Measurements from ENCODE around the gene UNK.
"Not testable (repeated sequence)": the region's sequence is repeated elsewhere in the genome, so short reads cannot be mapped to it uniquely, and the experiment has no call there.

The UNK gene

DNA sequence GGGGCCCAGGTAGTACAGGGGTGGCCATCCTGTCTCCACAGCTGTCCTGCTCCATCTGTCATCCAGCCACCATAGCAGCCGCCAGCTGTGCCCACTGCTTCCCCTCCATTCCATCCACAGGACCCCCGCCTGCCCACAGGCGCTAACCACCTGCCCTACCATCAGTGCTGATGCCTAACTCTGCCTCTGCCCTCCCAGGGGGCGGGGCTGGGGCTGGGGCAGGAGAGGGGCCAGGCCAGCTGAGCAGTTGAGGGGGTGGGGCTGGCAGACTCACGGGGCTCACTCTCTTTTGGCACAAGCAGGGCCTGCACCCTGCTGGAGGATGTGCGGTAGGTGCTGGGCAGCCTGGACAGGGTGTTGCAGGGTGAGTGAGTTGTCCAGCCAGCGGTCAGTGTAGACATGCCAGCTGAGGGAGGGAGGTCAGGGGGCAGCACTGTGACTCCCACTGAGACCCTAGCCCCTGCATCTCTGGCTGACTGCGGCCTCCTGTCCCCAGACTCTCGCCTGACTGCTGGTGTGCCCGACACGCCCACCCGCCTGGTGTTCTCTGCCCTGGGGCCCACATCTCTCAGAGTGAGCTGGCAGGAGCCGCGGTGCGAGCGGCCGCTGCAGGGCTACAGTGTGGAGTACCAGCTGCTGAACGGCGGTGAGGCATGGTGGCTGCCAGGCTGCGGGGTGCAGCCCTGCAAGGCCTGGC, 29.3 kb upstream of the UNK start:
- peak; percentile 46 for DNase-seq

DNA sequence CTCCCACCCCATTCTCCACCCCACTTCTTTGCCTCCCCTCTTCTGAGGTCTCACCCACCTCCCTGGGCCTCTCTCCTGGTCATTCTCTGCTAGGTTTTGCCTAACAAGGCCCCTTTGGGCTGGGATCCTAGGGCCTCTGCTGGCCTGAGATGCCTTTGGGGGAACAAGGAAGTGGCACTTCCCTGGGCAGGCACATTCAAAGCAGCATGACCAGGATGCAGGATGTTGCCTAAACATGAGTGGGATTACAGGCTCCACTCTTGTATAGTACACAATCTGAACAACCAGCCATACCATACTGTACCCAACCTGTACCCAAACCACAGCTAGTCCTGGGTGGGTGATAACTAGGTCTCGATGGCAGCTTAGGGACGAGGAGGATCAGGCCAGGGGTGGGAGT, 28.6 kb upstream of the UNK start:
- no peak for DNase-seq

DNA sequence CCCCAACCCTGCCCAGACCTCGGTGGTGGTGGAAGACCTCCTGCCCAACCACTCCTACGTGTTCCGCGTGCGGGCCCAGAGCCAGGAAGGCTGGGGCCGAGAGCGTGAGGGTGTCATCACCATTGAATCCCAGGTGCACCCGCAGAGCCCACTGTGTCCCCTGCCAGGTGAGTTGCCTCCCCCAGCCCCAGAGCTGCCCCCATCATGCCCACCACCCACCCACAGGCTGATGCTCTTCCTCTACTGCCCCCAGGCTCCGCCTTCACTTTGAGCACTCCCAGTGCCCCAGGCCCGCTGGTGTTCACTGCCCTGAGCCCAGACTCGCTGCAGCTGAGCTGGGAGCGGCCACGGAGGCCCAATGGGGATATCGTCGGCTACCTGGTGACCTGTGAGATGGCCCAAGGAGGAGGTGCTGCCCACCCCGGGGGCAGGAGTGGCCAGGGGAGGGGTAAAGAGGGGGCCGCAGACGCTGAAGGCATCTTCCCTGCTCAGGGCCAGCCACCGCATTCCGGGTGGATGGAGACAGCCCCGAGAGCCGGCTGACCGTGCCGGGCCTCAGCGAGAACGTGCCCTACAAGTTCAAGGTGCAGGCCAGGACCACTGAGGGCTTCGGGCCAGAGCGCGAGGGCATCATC, 28.0 kb upstream of the UNK start:
- no peak for DNase-seq

DNA sequence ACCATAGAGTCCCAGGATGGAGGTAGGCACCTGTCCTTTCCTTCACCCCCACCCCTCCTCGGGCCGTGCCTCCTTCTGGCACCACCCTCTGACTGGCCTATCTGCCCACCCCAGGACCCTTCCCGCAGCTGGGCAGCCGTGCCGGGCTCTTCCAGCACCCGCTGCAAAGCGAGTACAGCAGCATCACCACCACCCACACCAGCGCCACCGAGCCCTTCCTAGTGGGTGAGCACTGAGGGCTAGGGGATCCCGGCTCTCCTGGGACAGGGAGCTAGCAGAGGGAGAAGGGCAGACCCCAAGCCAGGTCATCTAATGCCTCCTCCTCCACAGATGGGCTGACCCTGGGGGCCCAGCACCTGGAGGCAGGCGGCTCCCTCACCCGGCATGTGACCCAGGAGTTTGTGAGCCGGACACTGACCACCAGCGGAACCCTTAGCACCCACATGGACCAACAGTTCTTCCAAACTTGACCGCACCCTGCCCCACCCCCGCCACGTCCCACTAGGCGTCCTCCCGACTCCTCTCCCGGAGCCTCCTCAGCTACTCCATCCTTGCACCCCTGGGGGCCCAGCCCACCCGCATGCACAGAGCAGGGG, 27.4 kb upstream of the UNK start:
- DNase-seq = no peak

DNA sequence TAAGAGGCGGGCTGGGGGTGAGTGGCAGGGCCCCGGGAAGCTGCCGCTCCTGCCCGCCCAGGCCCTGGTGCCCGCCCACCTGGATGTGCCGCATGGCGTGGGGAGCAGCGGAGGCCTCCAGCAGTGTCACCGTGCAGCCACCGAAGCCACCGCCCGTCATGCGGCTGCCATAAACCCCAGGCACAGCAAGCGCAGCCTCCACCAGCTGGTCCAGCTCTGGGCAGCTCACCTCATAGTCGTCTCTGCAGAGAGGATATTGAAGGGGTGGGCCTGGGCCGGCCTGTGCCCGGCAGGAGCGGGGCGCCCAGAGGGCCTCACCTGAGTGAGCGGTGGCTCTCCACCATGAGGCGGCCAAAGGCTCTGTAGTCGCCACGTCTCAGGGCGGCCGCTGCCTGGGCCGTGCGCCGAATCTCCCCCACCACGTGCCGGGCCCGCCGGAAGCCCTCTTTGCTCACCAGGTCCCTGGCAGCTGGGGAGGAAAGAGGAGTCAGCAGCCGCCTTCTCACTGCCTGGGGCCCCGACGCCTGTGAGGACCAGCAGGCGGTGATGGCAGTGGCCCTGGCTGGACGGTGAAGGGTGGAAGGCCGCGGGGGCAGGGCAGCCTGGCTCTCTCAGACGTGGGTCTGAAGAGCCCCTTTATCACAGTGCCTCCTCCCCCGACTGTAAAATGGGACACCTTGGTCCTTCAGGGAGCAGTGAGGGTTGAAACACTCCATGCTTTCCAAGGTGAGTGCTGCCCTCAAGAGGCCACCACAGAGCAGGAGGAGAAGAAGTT, 26.3 kb upstream of the UNK start:
- DNase-seq = no peak

DNA sequence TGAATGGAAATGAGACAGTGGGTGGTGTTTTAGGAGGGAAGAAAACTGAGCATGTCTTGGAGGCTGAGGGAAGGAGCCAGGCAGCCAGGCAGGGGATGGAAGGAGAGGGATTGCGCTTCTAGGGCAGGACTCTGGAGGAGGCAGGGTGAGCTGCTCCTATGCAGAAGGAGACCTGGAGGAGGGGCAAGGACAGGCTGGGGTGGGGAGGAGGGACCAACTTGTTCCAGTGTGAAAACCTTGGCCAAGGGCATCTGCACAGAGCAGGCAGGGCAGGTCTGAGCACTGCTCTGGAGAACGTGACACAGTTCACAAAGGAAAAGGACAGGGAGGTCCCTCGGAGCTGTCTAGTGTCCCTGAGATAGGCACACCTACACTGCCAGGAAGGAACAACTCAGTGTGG, 25.1 kb upstream of the UNK start:
- no peak for DNase-seq

DNA sequence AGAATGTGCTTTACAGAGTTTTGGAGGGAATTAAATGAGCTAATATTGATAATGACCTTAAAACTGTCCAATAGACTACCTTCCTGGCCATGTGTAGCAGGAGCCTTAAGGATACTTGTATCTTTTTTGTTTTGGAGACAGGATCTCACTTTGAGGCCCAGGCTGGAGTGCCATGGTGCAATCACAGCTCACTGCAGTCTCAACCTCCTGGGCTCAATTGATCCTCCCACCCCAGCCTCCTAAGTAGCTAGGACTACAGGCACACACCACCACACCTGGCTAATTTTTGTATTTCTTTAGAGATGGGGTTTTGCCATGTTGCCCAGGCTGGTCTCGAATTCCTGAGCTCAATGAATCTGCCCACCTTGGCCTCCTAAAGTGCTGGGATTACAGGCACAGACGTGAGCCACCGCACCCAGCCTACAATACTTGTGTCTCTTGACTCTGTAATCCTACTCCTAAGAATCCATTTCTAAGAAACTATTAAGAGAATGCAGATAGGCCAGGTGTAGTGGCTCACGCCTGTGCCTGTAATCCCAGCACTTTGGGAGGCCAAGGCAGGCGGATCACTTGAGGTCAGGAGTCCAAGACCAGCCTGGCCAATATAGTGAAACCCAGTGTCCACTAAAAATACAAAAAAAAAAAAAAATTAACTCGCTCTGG, 24.5 kb upstream of the UNK start:
- not testable (repeated sequence) for DNase-seq

DNA sequence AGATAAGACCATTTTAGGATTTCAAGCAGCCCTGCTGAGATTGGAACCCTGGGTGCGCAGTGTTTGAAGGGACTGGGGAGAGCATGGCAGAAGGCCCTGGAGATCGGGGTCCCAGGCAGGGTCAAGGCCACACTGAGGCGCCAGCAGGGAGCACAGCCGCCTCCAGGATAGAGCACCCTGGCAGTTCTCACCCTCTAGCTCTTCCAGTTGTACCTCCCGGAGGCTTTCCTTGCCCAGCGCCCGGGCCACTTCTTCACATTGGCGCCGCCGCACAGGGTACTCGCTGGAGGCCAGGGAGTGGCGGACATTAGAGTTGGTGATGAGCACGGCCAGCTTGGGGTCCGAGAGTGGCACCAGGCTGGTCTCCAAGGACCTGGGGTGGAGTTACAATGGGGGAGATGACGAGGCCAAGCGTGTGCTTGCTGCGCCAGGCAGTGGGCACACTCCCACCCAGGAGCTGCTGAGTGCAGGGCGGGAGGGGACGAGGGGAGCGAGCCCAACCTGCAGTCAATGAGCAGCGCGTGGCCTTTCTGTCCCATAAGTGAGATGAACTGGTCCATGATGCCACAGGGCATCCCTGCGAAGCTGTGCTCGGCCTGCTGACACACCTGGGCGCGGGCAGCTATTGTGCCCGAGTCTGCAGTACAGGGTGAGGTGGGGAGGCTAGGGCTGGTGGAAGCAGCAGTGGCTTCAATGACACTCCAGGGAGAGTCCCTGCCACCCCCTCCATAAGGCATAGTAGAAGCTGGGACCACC, 21.9 kb upstream of the UNK start:
- no peak for DNase-seq

DNA sequence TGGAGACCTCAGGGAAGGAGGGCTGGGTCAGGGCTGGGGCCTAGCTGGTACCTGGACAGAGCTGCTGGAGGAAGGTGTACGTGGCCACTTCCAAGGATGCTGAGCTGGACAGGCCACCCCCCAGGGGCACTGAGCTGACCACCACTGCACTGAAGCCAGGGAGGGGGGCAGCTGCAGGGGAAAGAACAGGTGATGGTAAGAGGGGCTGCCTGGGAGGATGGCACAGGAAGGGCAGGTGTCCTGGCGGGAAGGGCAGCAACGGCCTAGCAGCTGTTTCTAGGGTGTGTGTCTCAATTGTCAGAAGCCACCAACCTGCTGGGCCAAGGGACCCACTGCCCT, 21.4 kb upstream of the UNK start:
- DNase-seq = no peak

DNA sequence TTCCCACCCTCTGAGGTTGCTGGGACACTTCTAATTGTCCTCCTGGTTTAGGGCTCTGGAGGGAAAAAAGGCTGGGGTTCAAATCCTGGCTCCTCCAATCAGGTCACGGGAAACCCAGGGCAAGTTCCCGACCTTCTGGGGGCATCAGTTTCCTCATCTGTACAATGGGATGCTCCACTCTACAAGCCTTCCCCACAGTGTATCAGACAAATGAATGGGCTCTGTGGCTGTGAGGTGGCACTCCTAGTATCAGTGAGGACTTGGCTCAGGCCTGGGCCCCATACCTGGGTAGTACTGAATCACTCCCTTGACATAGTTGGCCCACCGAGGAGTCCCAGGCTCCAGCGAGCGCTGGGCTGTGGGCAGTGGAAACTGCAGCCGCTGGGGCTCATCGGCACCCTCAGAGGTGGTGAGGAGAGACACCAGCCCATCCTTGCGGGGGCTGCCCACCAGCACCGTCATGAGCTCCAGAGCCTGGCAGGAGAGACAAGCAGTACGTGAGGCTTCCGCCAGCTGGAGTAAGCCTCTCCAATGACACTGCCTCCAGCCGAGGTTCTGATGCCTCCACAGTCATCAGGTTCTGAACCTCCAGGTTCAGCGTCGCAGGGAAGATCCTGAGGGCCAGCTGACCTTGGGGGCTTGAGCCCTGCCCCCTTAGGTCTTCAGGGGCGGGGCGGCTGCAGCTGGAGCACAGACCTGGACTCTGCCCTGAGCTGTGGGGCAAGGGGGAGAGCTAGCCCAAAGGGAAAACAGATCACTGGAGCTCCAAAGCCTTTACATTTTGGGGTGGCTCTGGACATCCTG, 20.8 kb upstream of the UNK start:
- no peak for DNase-seq

DNA sequence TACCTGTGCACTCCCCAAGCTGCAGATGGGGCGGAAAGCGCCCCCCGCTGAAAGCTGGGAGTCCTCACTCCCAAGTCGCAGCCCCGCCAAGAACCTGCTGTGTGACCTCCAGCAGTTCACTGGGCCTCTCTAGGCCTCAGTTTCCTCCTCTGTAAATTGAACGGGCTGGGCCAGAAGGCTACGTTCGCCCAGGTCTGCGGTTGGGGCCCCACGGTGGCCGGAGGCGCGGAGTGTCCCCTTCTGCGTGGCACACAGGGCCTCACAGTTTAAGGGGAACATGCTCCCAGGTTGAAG, 20.2 kb upstream of the UNK start:
- DNase-seq = no peak

DNA sequence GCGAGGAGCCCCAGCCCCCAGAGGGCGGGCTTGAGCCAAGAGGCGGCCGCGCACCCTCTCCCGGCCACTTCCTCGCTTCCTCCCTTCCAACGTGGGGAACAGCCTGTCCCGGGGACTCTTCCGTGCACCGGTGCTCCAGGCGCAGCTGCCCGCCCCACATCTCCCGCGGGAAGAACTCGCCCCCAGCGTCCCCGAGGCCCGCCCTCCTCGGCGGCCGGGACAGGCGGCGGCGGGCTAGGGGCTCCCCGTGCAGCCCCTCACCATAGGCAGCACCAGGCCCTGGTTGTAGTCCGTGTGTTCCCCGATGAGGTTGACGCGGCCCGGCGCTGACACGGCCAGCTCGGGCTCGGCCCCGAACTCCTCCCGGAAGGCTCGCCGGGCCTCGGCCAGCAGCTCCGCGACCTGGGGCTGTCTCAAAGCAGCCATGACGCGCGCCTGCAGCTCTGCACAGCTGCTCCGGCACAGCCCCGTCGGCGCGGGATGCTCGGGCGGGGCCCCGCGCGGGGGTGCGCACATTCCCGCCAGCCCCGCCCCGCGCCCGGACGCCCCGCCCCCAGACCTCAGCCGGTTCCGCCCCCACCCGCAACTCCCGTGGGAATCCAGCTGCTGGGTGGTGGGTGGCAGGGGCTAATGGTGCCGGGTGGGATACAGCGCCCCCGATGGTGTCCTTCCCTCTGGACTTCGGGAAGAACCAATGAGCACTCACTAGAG, 19.7 kb upstream of the UNK start, which contains the start of gene GALK1:
GALK1 (minus strand) TSS at position 482 of the 711 bp plus-strand sequence; CDS start at position 426, 56 bp downstream.
- DNase-seq = peak; percentile 48

DNA sequence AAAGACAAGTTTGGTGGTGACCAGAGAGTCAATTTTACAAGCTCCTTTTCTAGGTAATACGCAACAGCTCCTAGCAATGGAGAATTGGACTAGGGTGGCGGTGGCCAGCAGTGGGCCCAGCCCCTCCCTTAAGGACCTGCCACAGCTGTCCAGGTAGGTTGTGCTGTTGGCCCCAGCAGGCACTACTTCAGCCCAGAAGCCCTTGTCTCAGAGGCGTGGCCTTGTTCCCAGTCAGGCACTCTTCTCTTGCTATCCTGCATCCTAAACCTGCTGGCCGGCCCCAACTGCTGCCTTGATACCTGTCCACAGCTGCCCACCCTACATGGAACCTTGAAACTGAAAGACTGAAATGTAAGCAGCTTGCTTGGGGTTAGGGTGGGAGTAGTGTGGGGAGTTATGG, 18.6 kb upstream of the UNK start:
- no peak for DNase-seq

DNA sequence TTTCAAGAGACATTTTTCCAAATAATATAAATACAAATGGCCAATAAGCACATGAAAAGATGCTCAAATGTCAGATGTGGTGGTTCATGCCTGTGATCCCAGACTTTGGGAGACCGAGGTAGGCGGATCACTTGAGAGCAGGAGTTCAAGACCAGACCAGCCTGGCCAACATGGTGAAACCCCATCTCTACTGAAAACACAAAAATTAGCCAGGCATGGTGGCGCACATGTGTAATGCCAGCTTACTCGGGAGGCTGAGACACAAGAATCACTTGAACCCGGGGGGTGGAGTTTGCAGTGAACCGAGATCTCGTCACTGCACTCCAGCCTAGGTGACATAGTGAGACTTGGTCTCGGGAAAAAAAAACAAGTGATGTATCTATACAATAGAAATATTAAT, 16.7 kb upstream of the UNK start:
- no peak for DNase-seq

DNA sequence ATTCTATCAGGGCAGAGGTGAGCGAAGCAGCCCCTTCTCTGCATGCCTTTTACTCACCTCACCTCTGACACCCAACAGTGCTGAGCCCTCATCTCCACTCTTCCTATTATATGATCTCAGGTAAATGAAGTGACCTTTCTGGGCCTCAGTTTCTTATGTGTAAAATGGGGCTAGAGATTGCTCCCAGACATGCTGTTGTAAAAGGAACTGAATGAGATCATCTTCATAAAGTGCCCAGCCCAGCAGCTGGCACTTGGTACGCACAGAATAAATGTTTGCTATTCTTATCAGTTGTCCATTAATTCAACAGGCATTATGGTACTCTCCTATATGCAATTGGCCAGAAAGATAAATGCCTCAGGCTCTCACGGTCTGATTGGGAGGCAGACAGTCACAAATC, 15.1 kb upstream of the UNK start:
- DNase-seq = no peak

DNA sequence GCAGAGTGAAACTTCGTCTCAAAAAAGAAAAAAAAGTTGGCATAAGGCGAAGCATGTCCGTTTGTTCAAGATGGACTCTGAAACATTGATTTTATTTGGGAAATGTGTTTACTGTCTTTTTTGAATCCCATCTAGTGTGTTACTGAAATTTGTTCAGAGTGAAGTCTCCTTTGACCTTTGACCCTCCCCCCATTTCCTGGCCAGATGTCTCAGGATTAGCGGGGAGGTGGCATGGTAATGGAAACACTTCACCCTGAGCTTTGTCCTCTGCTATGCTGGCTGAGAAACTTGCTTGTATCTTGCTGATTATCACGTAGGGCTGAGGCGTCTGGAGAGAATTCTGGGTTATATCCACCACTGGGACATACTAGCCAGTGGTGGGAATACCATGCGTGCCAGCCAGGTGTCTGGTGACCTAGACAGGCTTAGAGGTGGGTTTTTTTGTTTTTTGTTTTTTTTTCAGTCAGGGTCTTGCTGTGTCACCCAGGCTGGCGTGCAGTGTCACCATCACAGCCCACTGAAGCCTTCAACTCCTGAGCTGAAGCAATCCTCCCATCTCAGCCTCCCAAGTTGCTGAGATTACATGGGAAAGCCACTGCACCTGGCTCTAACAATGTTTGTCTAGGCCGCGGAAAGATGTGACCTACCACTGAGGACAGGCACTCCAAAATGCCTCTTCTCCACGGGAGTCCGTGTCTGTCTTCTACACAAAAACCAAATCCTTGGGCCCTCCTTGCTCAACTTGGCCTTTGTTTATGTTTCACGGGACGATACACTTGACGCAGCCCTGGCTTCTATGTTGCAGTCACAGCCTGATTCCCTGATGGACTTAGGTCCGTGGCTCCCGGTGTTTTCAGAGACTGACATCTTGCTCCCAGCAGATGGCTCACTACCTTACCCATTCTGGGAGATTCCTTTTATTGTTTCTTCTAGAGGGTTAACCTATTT, 13.0 kb upstream of the UNK start:
- DNase-seq = no peak

DNA sequence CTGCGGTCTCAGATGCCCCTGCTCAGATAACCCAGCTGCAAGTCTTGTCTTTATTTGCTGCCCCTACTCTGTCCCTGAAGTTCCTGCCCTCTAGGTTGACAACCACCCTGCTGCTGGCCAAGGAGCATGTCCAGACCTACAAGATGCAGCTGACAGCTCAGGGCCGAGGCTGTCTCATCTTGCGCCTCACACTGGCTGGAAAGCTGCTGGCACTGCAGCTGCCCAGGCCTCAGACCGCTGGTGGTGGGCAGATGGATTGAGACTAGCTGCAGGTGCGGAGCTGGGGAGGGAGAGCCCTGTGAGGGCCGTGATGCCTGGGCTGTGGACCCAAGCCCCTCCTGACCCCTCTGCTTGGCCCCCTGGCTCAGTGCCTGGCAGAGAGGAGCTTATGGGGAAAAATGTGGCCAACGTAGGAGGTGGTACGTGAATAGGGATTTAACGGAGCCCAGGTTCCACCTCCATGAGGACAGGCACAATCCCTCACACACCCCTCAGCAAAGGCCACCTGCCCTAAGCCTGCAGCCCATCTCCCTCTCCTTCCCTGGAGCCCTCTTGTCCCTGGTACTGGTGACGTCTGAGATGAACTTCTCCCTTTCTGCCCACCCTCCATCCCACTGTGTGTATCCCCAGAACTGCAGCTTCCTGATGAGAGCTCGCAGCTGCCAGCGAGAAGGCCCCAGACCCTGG, 11.3 kb upstream of the UNK start:
- no peak for DNase-seq

DNA sequence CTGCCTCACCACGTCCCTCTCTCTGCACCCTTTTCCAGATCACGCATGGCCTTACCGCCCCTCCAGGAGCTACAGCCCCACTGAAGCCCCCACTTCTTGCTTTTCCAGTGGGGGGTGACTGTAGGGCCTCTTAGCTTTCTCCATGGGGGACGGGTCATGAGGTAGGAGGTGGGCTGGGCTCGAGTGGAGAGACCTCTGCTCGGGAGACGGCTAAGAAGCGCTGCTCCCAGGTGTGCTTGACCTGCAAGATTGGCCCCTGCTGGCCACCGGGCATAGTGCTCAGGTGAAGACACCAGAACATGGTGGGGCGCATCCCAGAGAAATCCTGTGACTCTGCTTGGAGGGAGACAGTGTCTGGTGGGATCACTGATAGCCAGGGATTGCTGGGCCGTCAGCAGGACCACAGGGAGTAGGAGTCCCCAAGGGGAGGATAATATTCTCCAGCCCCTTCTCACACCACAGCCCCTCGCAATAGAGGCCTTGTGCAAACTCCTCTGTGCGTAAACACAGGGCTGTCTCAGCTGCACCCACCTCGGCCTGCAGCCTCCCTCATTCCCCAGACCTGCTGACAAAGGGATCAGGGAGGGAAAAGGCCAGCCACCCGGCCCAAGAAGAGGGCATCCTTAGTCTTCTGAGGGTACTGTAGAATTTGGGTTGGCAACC, 10.7 kb upstream of the UNK start:
- no peak for DNase-seq

DNA sequence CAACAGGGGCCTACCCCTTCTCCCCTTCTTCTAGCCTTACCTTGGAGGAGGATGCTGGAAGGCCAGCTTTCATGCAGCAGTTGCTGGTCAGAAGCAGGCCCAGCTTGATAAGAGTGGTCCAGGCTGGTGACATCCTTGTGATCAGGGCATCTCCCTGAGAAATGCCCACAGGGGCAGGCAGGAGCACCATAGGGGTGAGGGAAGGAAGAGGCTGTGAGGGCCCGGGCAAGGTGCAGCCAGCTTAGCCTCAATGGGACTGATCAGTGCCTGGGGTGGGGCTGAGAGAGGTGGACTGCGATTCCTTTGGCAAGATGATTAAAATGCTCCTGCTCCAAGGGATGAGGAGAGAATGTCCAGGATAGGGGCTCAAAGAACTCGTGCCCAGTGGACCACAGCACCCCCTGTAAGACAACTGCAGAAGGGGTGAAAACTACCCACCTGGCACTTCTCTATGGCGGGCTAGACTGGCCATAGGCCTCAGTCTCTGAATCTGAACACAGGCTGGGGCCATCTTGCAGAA, 10.1 kb upstream of the UNK start:
- DNase-seq = no peak
